HepG2 (cell line): ENCODE data around the gene KIRREL2. TPM values are rescaled to one million over a fixed set of nuclear protein-coding genes. Genes with fewer than 3 reads are reported as not detected.

ENCODE experiments used
- ATRX ChIP-seq: sonication (generic); formaldehyde crosslinking; IDR thresholded peaks from 2 replicates; pipeline ENCODE4 v1.4.0; 2020; ENCODE audit warnings: missing genetic modification reagents, borderline replicate concordance
- CEBPB ChIP-seq: IDR thresholded peaks from 2 replicates; pipeline ENCODE4 v1.6.1; 2011; ENCODE audit warnings: low read depth, low read length, improper control_type of control experiment, borderline replicate concordance
- DR1 ChIP-seq: sonication (generic); formaldehyde crosslinking; IDR thresholded peaks from 2 replicates; pipeline ENCODE4 v1.8.0; 2021; ENCODE audit warnings: mild to moderate bottlenecking, missing genetic modification reagents, inconsistent platforms
- EP300 ChIP-seq, 3 experiments: sonication (generic) in 1 of 3; formaldehyde crosslinking in 1 of 3; IDR thresholded peaks; 2 replicates each; pipeline versions ENCODE4 v1.5.1 to v1.6.1; 2011 to 2020; ENCODE audit warnings: low read depth in 2 of 3, low read length in 2 of 3, borderline replicate concordance in 1 of 3, improper control_type of control experiment in 1 of 3, mild to moderate bottlenecking in 1 of 3, missing genetic modification reagents in 1 of 3, moderate library complexity in 1 of 3
- FOXO1 ChIP-seq: sonication (generic); formaldehyde crosslinking; IDR thresholded peaks from 2 replicates; pipeline ENCODE4 v1.4.0; 2020; ENCODE audit warnings: missing genetic modification reagents
- GABPB1 ChIP-seq: IDR thresholded peaks from 2 replicates; pipeline ENCODE4 v1.6.1; 2016; ENCODE audit warnings: mild to moderate bottlenecking, missing genetic modification reagents, moderate library complexity, missing compliant biosample characterization
- HNRNPK ChIP-seq: fragments of 200-400 bp; formaldehyde crosslinking; IDR thresholded peaks from 2 replicates; pipeline ENCODE4 v1.6.1; 2018; ENCODE audit warnings: low read length, low read depth, moderate library complexity, mild to moderate bottlenecking; ENCODE audit not compliant: poor library complexity, severe bottlenecking
- KAT8 ChIP-seq: IDR thresholded peaks from 2 replicates; pipeline ENCODE4 v1.6.1; 2016; ENCODE audit warnings: missing genetic modification reagents, missing compliant biosample characterization
- LBX2 ChIP-seq: sonication (generic); formaldehyde crosslinking; IDR thresholded peaks from 2 replicates; pipeline ENCODE4 v1.5.0; 2020; ENCODE audit warnings: missing genetic modification reagents, mild to moderate bottlenecking, borderline replicate concordance
- PHF21A ChIP-seq: sonication (generic); formaldehyde crosslinking; IDR thresholded peaks from 2 replicates; pipeline ENCODE4 v1.5.0; 2020; ENCODE audit warnings: mild to moderate bottlenecking, missing genetic modification reagents
- POLR2AphosphoS5 ChIP-seq: IDR thresholded peaks from 2 replicates; pipeline ENCODE4 v1.6.1; 2012; ENCODE audit warnings: low read depth, low read length
- RBM22 ChIP-seq: fragments of 200-400 bp; formaldehyde crosslinking; optimal IDR thresholded peaks from 2 replicates; pipeline ENCODE3; 2017; ENCODE audit warnings: mild to moderate bottlenecking, low read length, moderate library complexity
- SCMH1 ChIP-seq: sonication (generic); formaldehyde crosslinking; IDR thresholded peaks from 2 replicates; pipeline ENCODE4 v1.9.0; 2021; ENCODE audit warnings: missing genetic modification reagents, mild to moderate bottlenecking, borderline replicate concordance
- THAP11 ChIP-seq: IDR thresholded peaks from 2 replicates; pipeline ENCODE4 v1.6.1; 2016; ENCODE audit warnings: missing biosample characterization, missing genetic modification reagents
- YY1 ChIP-seq: IDR thresholded peaks from 2 replicates; pipeline ENCODE4 v1.6.1; 2011; ENCODE audit warnings: low read length, low read depth, moderate library complexity, mild to moderate bottlenecking; ENCODE audit not compliant: insufficient read depth, insufficient replicate concordance
- ZFP91 ChIP-seq: sonication (generic); formaldehyde crosslinking; IDR thresholded peaks from 2 replicates; pipeline ENCODE4 v1.9.0; 2022; ENCODE audit warnings: missing genetic modification reagents, mild to moderate bottlenecking, borderline replicate concordance
- ZMYM3 ChIP-seq: sonication (generic); formaldehyde crosslinking; IDR thresholded peaks from 2 replicates; pipeline ENCODE4 v1.5.1; 2020; ENCODE audit warnings: mild to moderate bottlenecking, missing genetic modification reagents
- ZNF350 ChIP-seq: sonication (generic); formaldehyde crosslinking; IDR thresholded peaks from 2 replicates; pipeline ENCODE4 v1.4.0; 2020; ENCODE audit warnings: mild to moderate bottlenecking, low read depth, missing genetic modification reagents, borderline replicate concordance
- ZNF451 ChIP-seq: sonication (generic); formaldehyde crosslinking; IDR thresholded peaks from 2 replicates; pipeline ENCODE4 v1.5.0; 2020; ENCODE audit warnings: mild to moderate bottlenecking, missing genetic modification reagents
- polyA plus RNA-seq, 8 experiments: library from polyadenylated mRNA; depleted of rRNA in 3 of 8; stranded (reverse) in 7 of 8; unstranded in 1 of 8; fragments of >200 nt; fragmentation: Illumina TruSeq in 4 of 8; extraction: Trizol in 4 of 8; gene quantifications; 2 replicates each; pipeline versions ENCODE4 v1.2.1 to v1.2.3, GENCODE V29; 2011 to 2016; ENCODE audit warnings: low read depth in 4 of 8, missing spikeins in 1 of 8, mixed read lengths in 1 of 8; ENCODE audit not compliant: insufficient read depth in 1 of 8
- total RNA-seq, 5 experiments: library from RNA; depleted of rRNA; stranded (reverse); fragments of >200 nt; fragmentation: Illumina TruSeq; extraction: Trizol; gene quantifications; 2 replicates each; pipeline ENCODE4 v1.2.3, GENCODE V29; 2016; ENCODE audit warnings: low read depth in 1 of 5
- TF ChIP-seq, protein P1 (sequence below): sonication (generic); formaldehyde crosslinking; IDR thresholded peaks from 2 replicates; pipeline ENCODE4 v1.5.1; 2020; ENCODE audit warnings: mild to moderate bottlenecking, missing genetic modification reagents, moderate library complexity
- TF ChIP-seq, protein P2 (sequence below): sonication (generic); formaldehyde crosslinking; IDR thresholded peaks from 2 replicates; pipeline ENCODE4 v1.4.0; 2020; ENCODE audit warnings: missing genetic modification reagents

The KIRREL2 gene
- total and polyA plus RNA-seq, 2 of the 13 experiments (the other 11 are each of a cell fraction or from before 2014, with no cell fraction given): 0.18 to 2.4 TPM

DNA sequence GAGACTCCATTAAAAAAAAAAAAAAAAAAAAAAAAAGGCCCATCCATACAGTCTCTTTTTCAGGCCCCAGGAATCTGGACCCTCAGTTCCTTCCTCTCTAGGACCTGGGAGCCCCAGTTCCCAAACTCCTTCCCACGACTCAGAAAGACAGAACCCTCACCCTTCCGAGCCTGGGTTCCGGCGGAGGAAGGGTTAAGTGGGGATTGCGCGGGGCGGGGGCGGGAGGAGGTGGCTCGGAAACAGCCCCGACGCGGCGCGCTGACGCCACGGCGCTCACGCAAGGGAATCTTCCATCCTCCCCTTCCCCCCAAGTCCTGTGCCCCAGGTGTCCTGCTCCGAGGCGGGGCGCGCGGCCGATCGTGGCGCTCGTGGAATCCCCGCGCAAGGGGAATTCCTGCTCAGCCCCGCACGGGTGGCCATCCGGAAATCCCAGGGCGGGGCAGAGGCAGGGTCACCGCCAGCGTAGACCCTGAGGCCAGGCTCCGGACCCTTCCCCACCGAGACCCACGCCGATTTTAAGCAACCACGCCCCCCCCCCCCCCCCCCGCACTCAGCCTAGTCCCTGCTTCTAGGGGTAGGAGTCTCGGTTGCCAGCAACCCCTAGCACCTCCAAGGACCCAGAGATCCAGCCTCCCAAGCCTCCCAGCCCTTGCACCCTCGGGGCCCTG, 43.0 kb downstream of the KIRREL2 start (continued):
- TF ChIP-seq, protein P1, sequence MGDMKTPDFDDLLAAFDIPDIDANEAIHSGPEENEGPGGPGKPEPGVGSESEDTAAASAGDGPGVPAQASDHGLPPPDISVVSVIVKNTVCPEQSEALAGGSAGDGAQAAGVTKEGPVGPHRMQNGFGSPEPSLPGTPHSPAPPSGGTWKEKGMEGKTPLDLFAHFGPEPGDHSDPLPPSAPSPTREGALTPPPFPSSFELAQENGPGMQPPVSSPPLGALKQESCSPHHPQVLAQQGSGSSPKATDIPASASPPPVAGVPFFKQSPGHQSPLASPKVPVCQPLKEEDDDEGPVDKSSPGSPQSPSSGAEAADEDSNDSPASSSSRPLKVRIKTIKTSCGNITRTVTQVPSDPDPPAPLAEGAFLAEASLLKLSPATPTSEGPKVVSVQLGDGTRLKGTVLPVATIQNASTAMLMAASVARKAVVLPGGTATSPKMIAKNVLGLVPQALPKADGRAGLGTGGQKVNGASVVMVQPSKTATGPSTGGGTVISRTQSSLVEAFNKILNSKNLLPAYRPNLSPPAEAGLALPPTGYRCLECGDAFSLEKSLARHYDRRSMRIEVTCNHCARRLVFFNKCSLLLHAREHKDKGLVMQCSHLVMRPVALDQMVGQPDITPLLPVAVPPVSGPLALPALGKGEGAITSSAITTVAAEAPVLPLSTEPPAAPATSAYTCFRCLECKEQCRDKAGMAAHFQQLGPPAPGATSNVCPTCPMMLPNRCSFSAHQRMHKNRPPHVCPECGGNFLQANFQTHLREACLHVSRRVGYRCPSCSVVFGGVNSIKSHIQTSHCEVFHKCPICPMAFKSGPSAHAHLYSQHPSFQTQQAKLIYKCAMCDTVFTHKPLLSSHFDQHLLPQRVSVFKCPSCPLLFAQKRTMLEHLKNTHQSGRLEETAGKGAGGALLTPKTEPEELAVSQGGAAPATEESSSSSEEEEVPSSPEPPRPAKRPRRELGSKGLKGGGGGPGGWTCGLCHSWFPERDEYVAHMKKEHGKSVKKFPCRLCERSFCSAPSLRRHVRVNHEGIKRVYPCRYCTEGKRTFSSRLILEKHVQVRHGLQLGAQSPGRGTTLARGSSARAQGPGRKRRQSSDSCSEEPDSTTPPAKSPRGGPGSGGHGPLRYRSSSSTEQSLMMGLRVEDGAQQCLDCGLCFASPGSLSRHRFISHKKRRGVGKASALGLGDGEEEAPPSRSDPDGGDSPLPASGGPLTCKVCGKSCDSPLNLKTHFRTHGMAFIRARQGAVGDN: peak; percentile 68
- TF ChIP-seq SCMH1 (CRISPR knock-in tag): no peak
- TF ChIP-seq HNRNPK: peak; percentile 96
- no peak for TF ChIP-seq DR1
- TF ChIP-seq LBX2: no peak
- no peak for TF ChIP-seq ZNF350 (CRISPR knock-in tag)
- TF ChIP-seq EP300 (IDR thresholded peaks at IDR 0.05; ENCODE audit: low read depth in 2 of 2, low read length in 2 of 2): peak in 1 of 2 experiments; percentile 25; a peak in 1 of 4 replicates
- TF ChIP-seq EP300 (CRISPR knock-in tag; IDR thresholded peaks at IDR 0.05; ENCODE audit: borderline replicate concordance): no peak
- 0 out of 2 replicates have a peak, but pooled peaks have one; percentile 12 for TF ChIP-seq FOXO1
- no peak for TF ChIP-seq RBM22
- peak; percentile 12; the same call in 1 of the 2 replicates for TF ChIP-seq ZFP91
- peak; percentile 17; the same call in 1 of the 2 replicates for TF ChIP-seq ZNF451 (CRISPR knock-in tag)
- peak; percentile 61; the same call in 1 of the 2 replicates for TF ChIP-seq THAP11
- 0 out of 2 replicates have a peak, but pooled peaks have one; percentile 14 for TF ChIP-seq ZMYM3 (CRISPR knock-in tag)
- TF ChIP-seq CEBPB: no peak
- TF ChIP-seq PHF21A (CRISPR knock-in tag): 0 out of 2 replicates have a peak, but pooled peaks have one; percentile 26
- TF ChIP-seq GABPB1 (CRISPR knock-in tag): peak; percentile 75
- TF ChIP-seq, protein P2, sequence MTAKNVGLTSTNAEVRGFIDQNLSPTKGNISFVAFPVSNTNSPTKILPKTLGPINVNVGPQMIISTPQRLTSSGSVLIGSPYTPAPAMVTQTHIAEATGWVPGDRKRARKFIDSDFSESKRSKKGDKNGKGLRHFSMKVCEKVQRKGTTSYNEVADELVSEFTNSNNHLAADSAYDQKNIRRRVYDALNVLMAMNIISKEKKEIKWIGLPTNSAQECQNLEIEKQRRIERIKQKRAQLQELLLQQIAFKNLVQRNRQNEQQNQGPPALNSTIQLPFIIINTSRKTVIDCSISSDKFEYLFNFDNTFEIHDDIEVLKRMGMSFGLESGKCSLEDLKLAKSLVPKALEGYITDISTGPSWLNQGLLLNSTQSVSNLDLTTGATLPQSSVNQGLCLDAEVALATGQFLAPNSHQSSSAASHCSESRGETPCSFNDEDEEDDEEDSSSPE (CRISPR knock-in tag): peak; percentile 58
- TF ChIP-seq POLR2AphosphoS5: peak; percentile 46
- TF ChIP-seq KAT8 (CRISPR knock-in tag): peak; percentile 54; the same call in 1 of the 2 replicates
- no peak for TF ChIP-seq ATRX (CRISPR knock-in tag)
- peak; percentile 13 for TF ChIP-seq YY1
